Kidney epithelial cell (primary cell): ENCODE measurements around the gene C1QTNF1. TPM values are rescaled to one million over a fixed set of nuclear protein-coding genes. Genes with fewer than 3 reads are reported as not detected.

Experiments
- DNase-seq: peaks from one replicate; pipeline ENCODE4 v3.0.0-alpha.2; 2010; ENCODE audit warnings: low read depth
- H3K27me3 ChIP-seq: 2 replicates; pipeline ENCODE4 v1.6.0; 2011; ENCODE audit warnings: low read length; ENCODE audit not compliant: control insufficient read depth, insufficient read depth
- H3K36me3 ChIP-seq: 2 replicates; pipeline ENCODE4 v1.5.1; 2011; ENCODE audit warnings: low read length; ENCODE audit not compliant: control insufficient read depth, insufficient read depth
- H3K4me3 ChIP-seq: 2 replicates; pipeline ENCODE4 v1.5.1; 2011; ENCODE audit warnings: low read depth, mild to moderate bottlenecking, control low read depth, low read length
- total RNA-seq: library from RNA; depleted of rRNA; stranded (reverse); fragments of >200 nt; gene quantifications from 2 replicates; pipeline ENCODE4 v1.2.3, GENCODE V29; 2015
- TF ChIP-seq, protein P1 (sequence below): IDR thresholded peaks from 2 replicates; pipeline ENCODE4 v1.5.1; 2011; ENCODE audit warnings: mild to moderate bottlenecking, moderate library complexity, low read length, control low read depth, inconsistent platforms; ENCODE audit not compliant: insufficient read depth, poor library complexity, severe bottlenecking

Gene C1QTNF1
- total RNA-seq, 1 donor from 2014 or later, result 4.6 TPM

DNA sequence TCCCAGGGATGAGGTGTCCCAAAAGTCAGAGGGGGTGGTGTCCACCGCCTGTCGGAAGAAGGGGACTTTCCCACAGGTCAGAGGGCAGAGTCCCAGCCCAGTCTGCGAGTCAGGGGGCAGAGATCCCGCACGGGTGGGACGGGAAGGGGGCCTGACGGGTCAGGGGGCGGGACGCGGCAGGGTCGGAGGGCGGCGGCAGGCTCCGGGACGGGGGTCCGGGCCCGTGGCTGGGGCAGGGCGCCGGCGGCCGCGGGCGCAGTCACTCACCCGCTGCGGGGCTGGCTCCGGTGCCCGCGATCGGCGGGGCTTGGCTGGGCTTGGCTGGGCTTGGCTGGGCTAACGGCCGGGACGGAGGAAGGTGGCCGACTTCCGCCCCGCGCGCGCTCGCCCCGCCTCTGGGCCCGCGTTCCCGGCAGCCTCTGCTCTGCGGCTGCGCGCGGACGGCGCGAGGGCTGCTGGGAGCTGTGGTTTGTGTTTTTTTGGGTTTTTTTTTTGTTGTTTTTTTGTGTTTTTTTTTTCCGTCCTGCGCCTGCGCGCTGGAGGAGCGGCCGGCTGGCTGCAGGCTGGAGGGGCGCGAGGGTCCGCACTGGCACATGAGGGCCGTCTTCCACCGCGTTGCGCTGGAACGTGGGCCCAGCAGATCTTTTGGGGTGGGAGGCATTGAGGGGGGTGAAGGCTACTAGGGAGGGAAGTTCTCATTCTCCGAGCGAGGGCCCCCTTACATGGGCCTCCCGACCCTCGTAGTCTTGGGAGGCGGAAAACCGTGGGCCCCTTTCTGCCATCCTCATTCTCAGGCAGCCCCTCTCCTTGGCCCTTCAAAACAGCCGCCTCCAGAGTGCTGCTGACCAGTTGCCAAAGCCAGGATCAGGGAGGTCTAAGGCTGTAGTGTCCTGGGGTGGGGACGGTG is 14.3 kb upstream of the C1QTNF1 start, which contains the start of gene CANT1:
TSS of gene CANT1 (minus strand) at position 368 of the 907 bp plus-strand sequence. CDS start 12,142 bp downstream, outside the sequence.
- Histone ChIP-seq H3K36me3 (no peaks in the 10 kb centered on the region), H3K4me3 (peak within 1 kb of the TSS; percentile 100), H3K27me3 (no peaks in the 10 kb centered on the region)
- TF ChIP-seq, protein P1, sequence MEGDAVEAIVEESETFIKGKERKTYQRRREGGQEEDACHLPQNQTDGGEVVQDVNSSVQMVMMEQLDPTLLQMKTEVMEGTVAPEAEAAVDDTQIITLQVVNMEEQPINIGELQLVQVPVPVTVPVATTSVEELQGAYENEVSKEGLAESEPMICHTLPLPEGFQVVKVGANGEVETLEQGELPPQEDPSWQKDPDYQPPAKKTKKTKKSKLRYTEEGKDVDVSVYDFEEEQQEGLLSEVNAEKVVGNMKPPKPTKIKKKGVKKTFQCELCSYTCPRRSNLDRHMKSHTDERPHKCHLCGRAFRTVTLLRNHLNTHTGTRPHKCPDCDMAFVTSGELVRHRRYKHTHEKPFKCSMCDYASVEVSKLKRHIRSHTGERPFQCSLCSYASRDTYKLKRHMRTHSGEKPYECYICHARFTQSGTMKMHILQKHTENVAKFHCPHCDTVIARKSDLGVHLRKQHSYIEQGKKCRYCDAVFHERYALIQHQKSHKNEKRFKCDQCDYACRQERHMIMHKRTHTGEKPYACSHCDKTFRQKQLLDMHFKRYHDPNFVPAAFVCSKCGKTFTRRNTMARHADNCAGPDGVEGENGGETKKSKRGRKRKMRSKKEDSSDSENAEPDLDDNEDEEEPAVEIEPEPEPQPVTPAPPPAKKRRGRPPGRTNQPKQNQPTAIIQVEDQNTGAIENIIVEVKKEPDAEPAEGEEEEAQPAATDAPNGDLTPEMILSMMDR, result no peak
- peak; percentile 28 for DNase-seq

DNA sequence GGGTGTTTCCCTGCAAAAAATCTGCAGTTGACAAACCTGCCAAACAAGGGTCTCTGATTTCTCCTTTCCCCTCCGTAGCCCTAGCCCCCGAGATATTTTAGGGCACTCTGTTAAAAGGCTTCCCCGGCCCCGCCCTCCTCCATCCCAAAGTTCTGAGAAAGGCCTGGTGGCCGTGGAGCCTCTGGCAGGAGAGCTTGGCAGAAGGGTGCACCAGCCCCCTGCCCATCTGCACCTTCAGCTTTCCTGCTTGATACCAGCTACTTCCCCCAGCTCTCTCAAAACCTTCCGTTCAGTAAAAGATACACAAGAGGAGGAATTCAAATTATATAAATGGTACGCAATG is 13.7 kb upstream of the C1QTNF1 start:
- DNase-seq, result no peak
- H3K27me3 ChIP-seq, result no peaks in the 10 kb centered on the region
- no peaks in the 10 kb centered on the region for H3K36me3 ChIP-seq
- peak overlapping the region; percentile 100 for H3K4me3 ChIP-seq
- TF ChIP-seq, protein P1, result no peak

DNA sequence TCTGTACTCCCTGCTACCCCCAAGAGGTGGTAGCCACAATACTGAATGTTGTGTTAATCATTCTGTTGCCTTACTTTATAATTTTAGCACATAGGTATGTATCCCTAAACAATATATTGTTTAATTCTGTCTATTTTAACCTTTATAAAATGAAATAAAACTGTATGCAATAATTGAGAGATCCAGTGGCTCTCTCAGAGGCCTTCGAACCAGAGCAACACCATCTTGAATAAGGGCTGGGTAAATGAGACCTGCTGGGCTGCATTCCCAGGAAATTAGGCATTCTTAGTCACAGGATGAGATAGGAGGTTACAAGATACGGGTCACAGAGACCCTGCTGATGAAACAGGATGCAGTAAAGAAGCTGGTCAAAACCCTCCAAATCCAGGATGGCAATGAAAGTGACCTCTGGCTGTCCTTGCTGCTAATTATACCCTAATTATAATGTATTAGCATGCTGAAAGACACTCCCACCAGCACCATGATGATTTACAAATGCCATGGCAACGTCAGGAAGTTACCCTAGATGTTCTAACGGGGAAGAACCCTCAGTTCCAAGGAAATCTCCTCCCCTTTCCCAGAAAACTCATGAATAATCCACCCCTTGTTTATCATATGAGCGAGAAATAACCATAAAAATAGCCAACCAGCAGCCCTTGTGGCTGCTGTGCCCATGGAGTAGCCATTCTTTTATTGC is 12.4 kb upstream of the C1QTNF1 start:
- no peak for DNase-seq
- Histone ChIP-seq H3K36me3 (no peaks in the 10 kb centered on the region), H3K4me3 (no peak overlapping the region), H3K27me3 (no peaks in the 10 kb centered on the region)
- TF ChIP-seq, protein P1, result no peak

DNA sequence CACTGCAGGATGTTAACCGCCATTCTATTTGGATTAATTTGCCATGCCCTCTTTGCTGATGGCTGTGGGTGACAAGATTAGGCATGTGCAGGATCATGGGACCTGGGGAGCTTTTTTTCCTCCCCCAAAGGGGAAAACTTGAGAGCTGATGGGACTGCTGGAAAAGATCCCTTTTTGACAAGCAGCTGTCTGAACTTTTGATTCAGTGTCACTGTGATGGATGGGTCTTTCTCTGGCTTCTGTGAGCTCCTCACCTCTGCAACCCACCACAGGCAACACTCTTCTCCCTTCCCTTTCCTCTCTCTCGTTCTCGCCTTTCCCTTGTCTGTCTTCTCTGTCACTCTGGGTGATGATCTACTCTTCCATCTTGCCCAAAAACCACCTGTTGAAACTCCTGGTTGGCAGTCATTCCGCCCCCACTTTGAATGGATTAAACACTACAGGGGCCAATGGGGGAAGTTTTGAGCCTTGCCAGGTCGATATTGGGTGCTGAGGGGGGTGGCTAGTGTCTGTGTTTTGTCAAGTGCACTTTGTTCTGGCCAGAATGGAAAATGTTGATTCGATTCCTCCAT is 11.3 kb upstream of the C1QTNF1 start:
- no peak for DNase-seq
- TF ChIP-seq, protein P1, result no peak
- Histone ChIP-seq H3K4me3 (no peak overlapping the region), H3K36me3 (no peaks in the 10 kb centered on the region), H3K27me3 (no peaks in the 10 kb centered on the region)

DNA sequence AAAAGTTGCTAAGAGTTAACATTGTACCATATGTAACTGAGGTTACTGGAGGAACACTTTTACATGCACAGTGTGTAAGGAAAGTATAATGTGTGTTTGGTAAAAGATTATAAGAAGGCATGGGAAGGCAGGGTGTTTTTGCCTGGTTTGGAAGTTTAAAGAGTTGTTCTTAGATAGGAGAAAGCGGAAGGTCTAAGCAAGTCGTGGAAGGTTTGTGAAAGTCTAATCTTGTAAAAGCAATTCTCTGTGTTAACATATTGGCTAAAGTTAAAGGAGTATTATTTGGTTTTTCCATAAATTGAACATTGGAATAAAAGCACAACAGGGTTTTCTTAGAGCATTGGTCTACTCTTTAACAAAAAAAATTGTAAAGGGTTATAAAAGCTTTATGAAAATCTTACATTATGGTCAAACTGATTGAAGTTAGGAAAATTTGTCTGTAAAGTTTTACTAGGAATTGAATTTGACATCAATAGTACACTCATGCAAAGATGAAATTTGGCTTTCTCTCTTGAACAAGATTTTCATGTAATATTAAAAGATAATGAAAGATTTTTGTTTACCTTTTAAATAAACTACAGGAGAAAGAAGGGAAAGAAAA is 9.7 kb upstream of the C1QTNF1 start:
- Histone ChIP-seq H3K4me3 (no peak overlapping the region), H3K27me3 (no peaks in the 10 kb centered on the region), H3K36me3 (no peaks in the 10 kb centered on the region)
- no peak for DNase-seq
- TF ChIP-seq, protein P1, result no peak
